ENCODE measurements around the gene ATP5ME.
"Not testable (repeated sequence)": the region's sequence is repeated elsewhere in the genome, so short reads cannot be mapped to it uniquely, and the experiment has no call there.

ATP5ME gene

DNA sequence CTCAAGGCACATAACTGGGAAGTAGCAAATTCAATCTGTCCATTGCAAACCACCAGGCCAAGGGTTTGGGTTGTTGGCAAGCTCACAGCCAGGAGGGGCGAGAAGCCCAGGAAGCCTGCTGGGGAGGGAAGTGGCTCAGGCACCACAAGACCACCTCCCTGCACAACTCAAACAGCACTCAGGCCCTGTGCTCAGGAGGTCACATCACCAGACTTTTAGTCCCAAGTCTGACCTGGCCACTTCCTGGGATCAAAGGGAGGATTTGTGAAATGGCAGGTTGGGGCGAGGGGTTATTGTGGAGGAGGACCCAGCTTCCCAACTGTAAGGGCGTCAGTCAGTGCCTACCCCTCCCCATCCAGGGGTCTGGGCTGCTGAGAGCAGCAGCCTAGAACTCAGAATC is 2.3 kb downstream of the ATP5ME start:
- peaks cover 26% of the 10 kb centered on the region for H3K36me3 ChIP-seq (ENCODE audit: control insufficient read depth, insufficient read depth, low read length)
- no peak overlapping the region for H3K9ac ChIP-seq (ENCODE audit: low read depth, low read length)
- no peaks in the 10 kb centered on the region for H3K9me3 ChIP-seq (ENCODE audit: control insufficient read depth, insufficient read depth, low read length)
- H3K27me3 ChIP-seq (ENCODE audit: control insufficient read depth, insufficient read depth, low read length), result no peaks in the 10 kb centered on the region
- no peak overlapping the region for H3K4me3 ChIP-seq (ENCODE audit: low read depth, low read length)
- H3K4me1 ChIP-seq (ENCODE audit: control insufficient read depth, insufficient read depth, low read length), result peaks cover 4% of the 10 kb centered on the region

GRCh38 chr4:669806-670559 is 4.1 kb downstream of the ATP5ME start:
- H3K9ac ChIP-seq (ENCODE audit: low read depth, low read length); H3K4me3 ChIP-seq (ENCODE audit: low read depth, low read length); H3K9me3 ChIP-seq (ENCODE audit: control insufficient read depth, insufficient read depth, low read length); H3K27me3 ChIP-seq (ENCODE audit: control insufficient read depth, insufficient read depth, low read length); H3K4me1 ChIP-seq (ENCODE audit: control insufficient read depth, insufficient read depth, low read length): not testable (repeated sequence)
- peaks cover 20% of the 10 kb centered on the region for H3K36me3 ChIP-seq (ENCODE audit: control insufficient read depth, insufficient read depth, low read length)

DNA sequence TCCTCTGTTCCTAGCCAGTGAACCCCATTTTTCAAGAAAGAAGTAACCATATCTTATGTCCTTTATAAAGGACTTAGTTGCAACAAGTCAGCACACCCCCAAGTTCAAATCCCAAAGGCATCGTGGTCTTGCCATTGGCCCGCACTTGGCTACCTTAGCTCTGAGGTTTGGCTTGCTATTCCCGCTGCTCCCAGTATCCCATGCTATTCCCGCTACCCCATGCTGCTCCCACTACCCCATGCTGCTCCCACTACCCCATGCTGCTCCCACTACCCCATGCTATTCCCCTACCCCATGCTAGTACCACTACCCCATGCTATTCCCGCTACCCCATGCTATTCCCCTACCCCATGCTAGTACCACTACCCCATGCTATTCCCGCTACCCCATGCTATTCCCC is 5.9 kb downstream of the ATP5ME start:
- H3K36me3 ChIP-seq (ENCODE audit: control insufficient read depth, insufficient read depth, low read length), result peaks cover 16% of the 10 kb centered on the region
- H3K9ac ChIP-seq (ENCODE audit: low read depth, low read length); H3K4me3 ChIP-seq (ENCODE audit: low read depth, low read length); H3K9me3 ChIP-seq (ENCODE audit: control insufficient read depth, insufficient read depth, low read length); H3K27me3 ChIP-seq (ENCODE audit: control insufficient read depth, insufficient read depth, low read length); H3K4me1 ChIP-seq (ENCODE audit: control insufficient read depth, insufficient read depth, low read length): not testable (repeated sequence)

DNA sequence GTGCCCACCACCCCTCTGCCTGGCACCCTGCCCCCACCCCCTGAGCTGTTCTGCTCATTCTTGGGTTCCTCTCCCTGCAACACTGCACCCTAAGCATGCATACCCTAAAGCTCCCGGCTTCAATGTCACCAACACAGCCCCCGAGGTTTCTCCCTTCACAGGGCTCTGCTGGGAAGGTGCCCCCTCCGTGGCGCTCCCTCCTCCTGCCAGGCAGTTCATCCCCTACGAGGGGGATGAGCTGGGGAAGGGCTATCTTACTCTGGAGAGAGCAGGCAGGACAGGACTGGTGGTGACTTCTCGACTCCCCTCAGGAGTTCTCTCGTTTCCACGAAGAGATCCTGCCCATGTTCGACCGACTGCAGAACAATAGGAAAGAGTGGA is 6.5 kb downstream of the ATP5ME start:
- Histone ChIP-seq H3K27me3 (ENCODE audit: control insufficient read depth, insufficient read depth, low read length) (no peaks in the 10 kb centered on the region), H3K9ac (ENCODE audit: low read depth, low read length) (no peak overlapping the region), H3K36me3 (ENCODE audit: control insufficient read depth, insufficient read depth, low read length) (peaks cover 11% of the 10 kb centered on the region), H3K4me1 (ENCODE audit: control insufficient read depth, insufficient read depth, low read length) (no peaks in the 10 kb centered on the region), H3K9me3 (ENCODE audit: control insufficient read depth, insufficient read depth, low read length) (no peaks in the 10 kb centered on the region), H3K4me3 (ENCODE audit: low read depth, low read length) (no peak overlapping the region)

DNA sequence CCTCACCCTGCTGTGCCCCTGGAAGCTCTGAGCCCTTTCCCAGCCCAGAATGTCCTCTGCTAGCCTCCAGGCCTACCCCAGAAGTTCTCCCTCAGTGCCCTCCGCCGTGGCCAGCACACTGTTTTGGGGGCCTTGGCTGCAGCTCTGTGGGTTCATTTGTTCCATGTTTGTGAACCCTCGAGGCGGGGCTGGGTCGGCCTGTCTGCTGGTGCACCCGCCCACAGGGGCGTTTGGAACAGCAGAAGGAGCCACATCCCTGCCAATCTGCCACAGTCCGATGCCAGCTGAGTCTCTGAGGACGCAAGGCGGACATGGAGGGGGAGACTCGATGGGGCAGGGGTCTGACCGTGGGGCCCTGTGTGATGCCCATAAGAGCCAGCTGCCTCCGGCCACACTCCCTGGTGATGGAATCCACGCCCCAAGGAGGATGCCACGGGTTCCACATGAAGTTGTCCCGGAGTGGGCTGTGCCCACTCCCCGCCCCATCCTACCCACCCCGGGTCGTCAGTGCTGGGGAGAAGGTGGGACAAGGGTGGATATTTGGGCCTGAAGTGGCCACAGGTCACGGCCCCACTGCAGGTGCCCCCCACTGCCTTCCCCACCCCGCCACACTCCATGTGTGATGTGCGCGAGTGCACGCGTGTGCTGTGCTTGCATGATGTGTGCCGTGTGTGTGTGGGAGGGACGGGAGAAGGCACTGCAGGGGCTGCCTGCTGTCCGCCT is 7.1 kb downstream of the ATP5ME start:
- H3K27me3 ChIP-seq (ENCODE audit: control insufficient read depth, insufficient read depth, low read length), result no peaks in the 10 kb centered on the region
- no peaks in the 10 kb centered on the region for H3K4me1 ChIP-seq (ENCODE audit: control insufficient read depth, insufficient read depth, low read length)
- peaks cover 6% of the 10 kb centered on the region for H3K36me3 ChIP-seq (ENCODE audit: control insufficient read depth, insufficient read depth, low read length)
- no peak overlapping the region for H3K4me3 ChIP-seq (ENCODE audit: low read depth, low read length)
- H3K9ac ChIP-seq (ENCODE audit: low read depth, low read length), result no peak overlapping the region
- H3K9me3 ChIP-seq (ENCODE audit: control insufficient read depth, insufficient read depth, low read length), result no peaks in the 10 kb centered on the region

DNA sequence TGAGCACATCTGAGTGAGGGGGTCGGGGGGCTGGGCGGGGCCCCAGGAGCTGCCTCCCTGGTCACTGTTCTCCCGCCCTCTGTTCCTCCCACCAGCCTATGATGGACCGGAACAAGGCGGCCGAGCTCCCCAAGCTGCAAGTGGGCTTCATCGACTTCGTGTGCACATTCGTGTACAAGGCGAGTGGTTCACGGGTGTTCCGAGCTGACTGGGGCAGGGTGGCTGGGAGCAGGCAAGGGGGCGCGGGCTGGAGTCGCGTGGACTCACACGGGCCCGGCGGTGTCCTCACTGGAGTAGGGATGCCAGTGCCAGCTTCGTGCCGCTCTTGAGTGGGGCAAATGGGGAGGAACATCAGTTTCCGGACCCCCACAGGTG is 7.7 kb downstream of the ATP5ME start:
- Histone ChIP-seq H3K9me3 (ENCODE audit: control insufficient read depth, insufficient read depth, low read length) (no peaks in the 10 kb centered on the region), H3K27me3 (ENCODE audit: control insufficient read depth, insufficient read depth, low read length) (no peaks in the 10 kb centered on the region), H3K4me3 (ENCODE audit: low read depth, low read length) (no peak overlapping the region), H3K4me1 (ENCODE audit: control insufficient read depth, insufficient read depth, low read length) (no peaks in the 10 kb centered on the region), H3K9ac (ENCODE audit: low read depth, low read length) (no peak overlapping the region), H3K36me3 (ENCODE audit: control insufficient read depth, insufficient read depth, low read length) (peaks cover 6% of the 10 kb centered on the region)

- H3K4me3 ChIP-seq (ENCODE audit: low read depth, low read length), result no peak overlapping the region
- H3K4me1 ChIP-seq (ENCODE audit: control insufficient read depth, insufficient read depth, low read length), result no peaks in the 10 kb centered on the region
- H3K36me3 ChIP-seq (ENCODE audit: control insufficient read depth, insufficient read depth, low read length), result peaks cover 8% of the 10 kb centered on the region
- H3K27me3 ChIP-seq (ENCODE audit: control insufficient read depth, insufficient read depth, low read length), result no peaks in the 10 kb centered on the region
- H3K9ac ChIP-seq (ENCODE audit: low read depth, low read length), result no peak overlapping the region
- no peaks in the 10 kb centered on the region for H3K9me3 ChIP-seq (ENCODE audit: control insufficient read depth, insufficient read depth, low read length)
Measured at GRCh38 chr4:665751-666435, 8.2 kb downstream of the ATP5ME start.

- Histone ChIP-seq H3K9me3 (ENCODE audit: control insufficient read depth, insufficient read depth, low read length) (no peaks in the 10 kb centered on the region), H3K4me1 (ENCODE audit: control insufficient read depth, insufficient read depth, low read length) (no peaks in the 10 kb centered on the region), H3K9ac (ENCODE audit: low read depth, low read length) (no peak overlapping the region), H3K36me3 (ENCODE audit: control insufficient read depth, insufficient read depth, low read length) (peaks cover 8% of the 10 kb centered on the region), H3K27me3 (ENCODE audit: control insufficient read depth, insufficient read depth, low read length) (no peaks in the 10 kb centered on the region), H3K4me3 (ENCODE audit: low read depth, low read length) (no peak overlapping the region)
Measured at GRCh38 chr4:665381-665750, 8.7 kb downstream of the ATP5ME start.

GRCh38 chr4:664713-665231 is 9.3 kb downstream of the ATP5ME start:
- Histone ChIP-seq H3K27me3 (ENCODE audit: control insufficient read depth, insufficient read depth, low read length) (no peaks in the 10 kb centered on the region), H3K36me3 (ENCODE audit: control insufficient read depth, insufficient read depth, low read length) (peaks cover 11% of the 10 kb centered on the region), H3K4me3 (ENCODE audit: low read depth, low read length) (no peak overlapping the region), H3K9ac (ENCODE audit: low read depth, low read length) (no peak overlapping the region), H3K9me3 (ENCODE audit: control insufficient read depth, insufficient read depth, low read length) (no peaks in the 10 kb centered on the region), H3K4me1 (ENCODE audit: control insufficient read depth, insufficient read depth, low read length) (no peaks in the 10 kb centered on the region)

DNA sequence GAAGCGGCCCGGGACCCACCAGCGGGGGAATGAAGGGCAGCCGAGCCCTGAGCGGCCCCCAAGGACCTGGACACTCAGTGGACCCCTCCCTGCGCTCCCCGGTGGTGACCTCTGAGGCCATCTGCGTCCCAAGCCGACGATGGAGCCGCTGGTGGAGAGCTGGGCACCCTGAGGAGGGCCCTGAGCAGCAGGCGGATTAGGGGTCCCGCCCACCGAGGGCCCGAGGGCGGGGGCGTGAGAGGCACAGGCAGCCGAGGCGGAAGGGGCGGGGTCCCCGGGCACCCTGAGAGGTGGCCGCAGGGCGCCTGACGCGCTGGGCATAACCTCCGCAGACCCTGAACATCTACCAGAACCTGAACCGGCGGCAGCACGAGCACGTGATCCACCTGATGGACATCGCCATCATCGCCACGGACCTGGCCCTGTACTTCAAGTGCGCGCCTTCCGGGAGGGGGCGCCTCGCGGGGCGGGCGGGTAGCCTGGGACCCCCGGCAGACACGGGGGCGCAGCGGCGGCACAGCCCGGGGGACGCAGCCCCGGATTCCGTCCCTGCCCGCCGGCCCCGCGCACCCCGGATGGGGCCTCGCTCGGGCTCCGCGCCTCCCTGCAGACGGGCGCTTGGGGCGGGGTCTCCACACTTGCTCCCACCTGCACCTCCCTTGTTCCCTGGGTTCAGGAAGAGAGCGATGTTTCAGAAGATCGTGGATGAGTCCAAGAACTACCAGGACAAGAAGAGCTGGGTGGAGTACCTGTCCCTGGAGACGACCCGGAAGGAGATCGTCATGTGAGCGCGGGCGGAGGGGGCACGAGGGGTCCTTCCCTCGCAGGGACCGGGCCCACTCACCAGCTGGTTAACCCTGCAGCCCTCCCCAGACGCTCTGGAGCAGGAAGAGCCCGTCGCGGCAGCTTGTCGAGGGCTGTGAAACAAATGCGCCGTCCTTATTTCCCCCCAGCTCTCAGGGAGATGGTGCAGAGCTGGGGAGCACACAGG is 10.3 kb downstream of the ATP5ME start:
- peaks cover 14% of the 10 kb centered on the region for H3K36me3 ChIP-seq (ENCODE audit: control insufficient read depth, insufficient read depth, low read length)
- no peaks in the 10 kb centered on the region for H3K27me3 ChIP-seq (ENCODE audit: control insufficient read depth, insufficient read depth, low read length)
- no peaks in the 10 kb centered on the region for H3K4me1 ChIP-seq (ENCODE audit: control insufficient read depth, insufficient read depth, low read length)
- peak overlapping the region; percentile 85 for H3K9ac ChIP-seq (ENCODE audit: low read depth, low read length)
- no peaks in the 10 kb centered on the region for H3K9me3 ChIP-seq (ENCODE audit: control insufficient read depth, insufficient read depth, low read length)
- peak overlapping the region; percentile 73 for H3K4me3 ChIP-seq (ENCODE audit: low read depth, low read length)

DNA sequence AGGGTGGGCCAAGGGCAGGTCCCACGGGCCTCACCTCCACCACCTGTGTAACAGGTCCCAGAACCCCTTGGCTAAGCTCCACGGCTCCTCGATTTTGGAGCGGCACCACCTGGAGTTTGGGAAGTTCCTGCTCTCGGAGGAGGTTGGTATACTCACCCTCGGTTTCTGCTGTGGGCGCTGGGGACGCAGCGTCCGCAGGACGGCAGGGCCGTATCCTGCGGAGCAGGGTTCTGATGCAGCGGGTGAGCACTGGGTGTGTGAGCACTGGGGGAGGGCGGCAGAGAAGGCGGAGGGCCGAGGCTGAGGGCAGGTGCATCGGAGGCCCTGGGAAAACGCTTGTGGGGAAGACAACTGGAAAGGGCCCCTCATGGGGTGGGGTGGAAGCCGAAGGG is 11.0 kb downstream of the ATP5ME start:
- H3K36me3 ChIP-seq (ENCODE audit: control insufficient read depth, insufficient read depth, low read length), result peaks cover 18% of the 10 kb centered on the region
- no peaks in the 10 kb centered on the region for H3K27me3 ChIP-seq (ENCODE audit: control insufficient read depth, insufficient read depth, low read length)
- no peaks in the 10 kb centered on the region for H3K4me1 ChIP-seq (ENCODE audit: control insufficient read depth, insufficient read depth, low read length)
- peak overlapping the region; percentile 73 for H3K4me3 ChIP-seq (ENCODE audit: low read depth, low read length)
- peak overlapping the region; percentile 73 for H3K9ac ChIP-seq (ENCODE audit: low read depth, low read length)
- no peaks in the 10 kb centered on the region for H3K9me3 ChIP-seq (ENCODE audit: control insufficient read depth, insufficient read depth, low read length)

All from iPS-15b (cell line).